ENCODE data around the gene TEX52. TPM values are rescaled to one million over a fixed set of nuclear protein-coding genes. Genes with fewer than 3 reads are reported as not detected.

Gene TEX52
- total RNA-seq, 4 donors from 2014 or later: not detected

- H3K9me3 ChIP-seq: no peaks in the 10 kb centered on the region
- no peak overlapping the region for H3K27ac ChIP-seq
- no peaks in the 10 kb centered on the region for H3K4me1 ChIP-seq
- peaks cover 0 to 100% of the 10 kb centered on the region in 2 donors for H3K36me3 ChIP-seq
- TF ChIP-seq POLR2A (IDR thresholded peaks at IDR 0.05) (no peak), EP300 (IDR thresholded peaks at IDR 0.05) (no peak), POLR2AphosphoS5 (IDR thresholded peaks at IDR 0.05) (no peak), CTCF (IDR thresholded peaks at IDR 0.05) (no peak)
- 20 to 92% methylated on average over 1 to 7 of the region's 14 CpGs for WGBS, 2 donors (ENCODE audit: low coverage in 1 of 2)
- no peak overlapping the region for H3K4me3 ChIP-seq
- no peak for ATAC-seq
- no peaks in the 10 kb centered on the region for H3K27me3 ChIP-seq
Observed at GRCh38 chr12:2826721-2827515, 29.9 kb downstream of the TEX52 start.

- H3K4me3 ChIP-seq: no peak overlapping the region
- H3K27ac ChIP-seq: no peak overlapping the region
- H3K36me3 ChIP-seq: peaks cover 0 to 100% of the 10 kb centered on the region in 2 donors
- 80 to 100% methylated on average over 1 to 2 of the region's 3 CpGs for WGBS, 2 donors (ENCODE audit: low coverage in 1 of 2)
- no peak for ATAC-seq
- H3K4me1 ChIP-seq: no peaks in the 10 kb centered on the region
- no peaks in the 10 kb centered on the region for H3K9me3 ChIP-seq
- no peaks in the 10 kb centered on the region for H3K27me3 ChIP-seq
- TF ChIP-seq POLR2A (IDR thresholded peaks at IDR 0.05): no peak
- no peak for TF ChIP-seq EP300 (IDR thresholded peaks at IDR 0.05)
Observed at GRCh38 chr12:2826036-2826435, 30.8 kb downstream of the TEX52 start.

- TF ChIP-seq EP300 (IDR thresholded peaks at IDR 0.05) (no peak), POLR2AphosphoS5 (IDR thresholded peaks at IDR 0.05) (no peak), POLR2A (IDR thresholded peaks at IDR 0.05) (no peak), CTCF (IDR thresholded peaks at IDR 0.05) (no peak)
- WGBS, 2 donors (ENCODE audit: low coverage in 1 of 2): 58 to 63% methylated on average over 3 to 4 of the region's 4 CpGs
- Histone ChIP-seq H3K4me3 (no peak overlapping the region), H3K27me3 (no peaks in the 10 kb centered on the region), H3K36me3 (peaks cover 0 to 100% of the 10 kb centered on the region in 2 donors), H3K9me3 (no peaks in the 10 kb centered on the region), H3K27ac (no peak overlapping the region), H3K4me1 (no peaks in the 10 kb centered on the region)
- no peak for ATAC-seq
Observed at GRCh38 chr12:2825132-2825531, 31.7 kb downstream of the TEX52 start.

GRCh38 chr12:2824541-2824940 lies 32.3 kb downstream of the TEX52 start:
- no peak overlapping the region for H3K4me3 ChIP-seq
- H3K36me3 ChIP-seq: peaks cover 0 to 100% of the 10 kb centered on the region in 2 donors
- no peaks in the 10 kb centered on the region for H3K4me1 ChIP-seq
- no peaks in the 10 kb centered on the region for H3K27me3 ChIP-seq
- H3K9me3 ChIP-seq: no peaks in the 10 kb centered on the region
- TF ChIP-seq POLR2A (IDR thresholded peaks at IDR 0.05): no peak
- no peak for TF ChIP-seq EP300 (IDR thresholded peaks at IDR 0.05)
- TF ChIP-seq CTCF (IDR thresholded peaks at IDR 0.05): no peak
- no peak for TF ChIP-seq POLR2AphosphoS5 (IDR thresholded peaks at IDR 0.05)
- no peak overlapping the region for H3K27ac ChIP-seq
- ATAC-seq: no peak
- WGBS, 2 donors (ENCODE audit: low coverage in 1 of 2): 67 to 88% methylated on average over 5 to 6 of the region's 6 CpGs

GRCh38 chr12:2823483-2823882 lies 33.4 kb downstream of the TEX52 start:
- H3K27ac ChIP-seq: no peak overlapping the region
- no peak for ATAC-seq
- no peaks in the 10 kb centered on the region for H3K9me3 ChIP-seq
- TF ChIP-seq POLR2A (IDR thresholded peaks at IDR 0.05): no peak
- no peak for TF ChIP-seq POLR2AphosphoS5 (IDR thresholded peaks at IDR 0.05)
- no peak for TF ChIP-seq EP300 (IDR thresholded peaks at IDR 0.05)
- no peak for TF ChIP-seq CTCF (IDR thresholded peaks at IDR 0.05)
- no peaks in the 10 kb centered on the region for H3K27me3 ChIP-seq
- H3K36me3 ChIP-seq: peaks cover 0 to 99% of the 10 kb centered on the region in 2 donors
- WGBS, 2 donors (ENCODE audit: low coverage in 1 of 2): 38 to 64% methylated on average over 3 of the region's 7 CpGs
- no peaks in the 10 kb centered on the region for H3K4me1 ChIP-seq
- no peak overlapping the region for H3K4me3 ChIP-seq

Data from gastroesophageal sphincter (tissue), 4 donors.